OCI-M2 (cell line): Measurements from ENCODE around the gene PRKACA.

Source experiments
- DNase-seq: peaks from one replicate; lab custom pipeline; 2025; ENCODE audit not compliant: unreplicated experiment; lab: John Stamatoyannopoulos, UW

Gene PRKACA

DNA sequence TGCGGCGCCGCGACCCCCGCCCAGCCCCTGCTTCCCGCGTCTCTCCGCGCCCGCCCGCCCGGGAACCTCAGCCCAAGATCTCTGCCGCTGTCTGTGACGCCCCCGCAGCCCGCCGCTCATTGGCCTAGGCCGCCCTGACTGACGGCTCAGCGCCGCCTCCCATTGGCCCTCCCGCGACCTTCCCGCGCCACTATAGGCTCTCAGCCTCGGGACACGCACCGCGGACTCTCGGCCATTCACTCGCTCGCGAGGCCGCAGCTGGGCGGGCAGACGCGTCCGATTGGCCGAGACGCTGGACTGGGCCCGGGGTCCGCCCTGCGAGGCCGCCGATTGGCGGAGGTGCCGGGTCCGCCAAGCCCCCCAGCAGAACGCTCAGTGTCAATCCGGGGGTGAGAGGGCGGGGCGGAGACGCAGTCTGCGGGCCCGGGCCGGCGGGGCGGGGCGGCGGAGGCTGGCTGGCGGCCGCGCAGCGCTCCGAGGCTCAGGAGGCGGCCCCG lies at the start of gene PRKACA:
Gene PRKACA, minus strand, starts transcription at position 95 of the 497 bp plus-strand sequence. CDS start 215 bp downstream, outside the sequence.
- DNase-seq = peak; percentile 97

DNA sequence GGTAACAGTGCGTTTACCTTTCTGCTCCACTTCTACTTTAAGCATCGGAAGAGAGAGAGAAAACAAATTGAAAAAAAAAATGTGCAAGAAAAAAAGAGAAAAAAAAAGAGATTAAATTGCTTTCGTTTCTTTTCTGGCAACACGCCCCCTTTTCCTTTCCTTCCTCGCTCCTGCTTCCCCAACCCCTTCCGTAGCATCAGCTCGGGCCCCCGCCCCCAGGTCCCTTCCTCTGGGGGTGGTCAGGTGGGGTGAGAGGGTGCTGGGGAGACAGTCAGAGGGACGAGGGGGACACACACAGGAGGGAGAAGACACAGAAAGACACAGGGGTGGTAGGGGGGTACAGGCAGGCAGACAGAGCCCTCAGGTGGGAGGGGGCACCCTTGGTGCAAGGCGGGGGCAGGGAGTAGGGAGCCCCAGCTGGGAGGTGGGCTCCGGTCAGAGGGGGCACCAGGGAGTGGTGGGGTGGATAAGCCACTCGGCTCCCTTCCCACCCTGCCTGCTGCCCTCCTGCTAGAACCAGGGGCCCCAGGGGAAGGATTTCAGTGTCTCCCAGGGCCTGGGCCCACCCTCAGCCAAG lies 49.5 kb upstream of the PRKACA start:
- DNase-seq = no peak

GRCh38 chr19:14165990-14166830 lies 48.6 kb upstream of the PRKACA start:
- no peak for DNase-seq

- no peak for DNase-seq
Observed at GRCh38 chr19:14164724-14165493, 47.3 kb upstream of the PRKACA start.

DNA sequence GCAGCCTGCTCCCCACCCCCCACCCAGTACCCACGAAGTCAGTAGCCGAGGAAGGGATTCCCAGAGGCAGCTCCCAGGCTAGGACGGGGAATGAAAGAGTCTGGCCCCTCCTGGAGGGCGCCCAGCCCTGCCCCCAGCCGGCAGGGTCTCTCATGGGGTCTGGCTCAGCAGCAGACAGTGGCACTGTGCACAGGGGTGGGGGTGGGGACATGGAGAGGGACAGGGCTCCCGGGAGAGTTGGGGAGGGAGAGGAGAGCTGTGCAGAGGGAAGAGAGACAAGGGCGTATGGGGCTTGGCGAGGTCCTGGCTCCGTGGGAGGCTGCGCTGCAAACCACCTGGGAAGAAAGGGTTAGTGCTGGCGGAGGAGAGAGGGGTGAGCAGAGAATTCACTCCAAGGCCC lies 46.5 kb upstream of the PRKACA start:
- DNase-seq = no peak

- no peak for DNase-seq
Observed at GRCh38 chr19:14162871-14163297, 45.3 kb upstream of the PRKACA start.

GRCh38 chr19:14161305-14161704 lies 43.7 kb upstream of the PRKACA start:
- no peak for DNase-seq

DNA sequence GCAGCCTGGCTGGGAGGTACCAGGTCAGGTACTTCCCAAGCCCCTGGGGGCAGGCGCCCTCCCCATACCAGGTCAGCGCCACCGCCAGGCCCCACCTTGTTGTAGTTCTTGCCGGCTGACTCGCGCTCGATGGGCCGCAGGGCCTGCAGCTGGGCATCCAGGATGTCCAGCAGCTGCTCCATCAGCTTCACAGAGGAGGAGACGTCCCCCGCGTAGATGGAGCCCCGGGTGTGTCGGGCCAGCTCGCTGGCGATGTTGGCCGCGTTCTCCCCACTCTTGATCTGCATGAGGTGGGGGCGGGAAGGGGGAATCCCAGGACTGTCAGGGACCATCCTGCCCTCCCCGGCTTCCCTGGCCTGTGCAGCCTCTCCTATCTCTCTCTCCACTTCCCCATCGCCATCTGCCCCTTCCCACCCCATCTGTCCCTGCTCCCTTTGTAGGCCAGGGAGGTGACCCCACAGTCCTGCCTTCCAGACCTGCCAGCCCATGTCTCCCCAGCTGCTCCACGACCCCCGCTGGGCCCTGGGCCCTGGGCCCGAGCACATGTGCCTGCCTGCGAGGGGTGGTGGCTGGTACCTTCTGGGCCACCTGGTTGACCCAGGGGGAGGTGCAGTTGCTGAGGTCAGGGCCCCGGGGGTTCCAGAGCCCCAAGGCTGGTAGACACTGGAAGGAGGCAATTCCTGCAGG lies 42.6 kb upstream of the PRKACA start:
- no peak for DNase-seq

DNA sequence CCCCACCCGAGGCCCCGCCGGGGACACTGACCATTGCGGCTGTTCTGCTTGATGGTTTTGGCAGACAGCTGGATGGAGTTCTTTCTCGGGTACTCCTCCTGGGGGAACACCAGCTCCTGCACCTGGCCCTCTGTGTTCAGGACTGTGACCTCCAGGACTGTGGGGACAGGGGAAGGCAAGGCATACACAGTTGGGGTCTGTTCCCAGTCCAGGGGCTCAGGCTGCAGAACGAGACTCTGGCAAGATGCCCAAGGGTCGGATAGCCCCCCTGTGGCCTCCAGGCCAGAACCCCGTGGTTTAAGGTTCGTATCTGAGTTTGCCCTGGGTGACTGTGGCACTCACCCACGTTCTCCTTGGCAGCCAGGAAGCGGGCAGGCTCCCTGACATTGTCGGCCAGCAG lies 41.5 kb upstream of the PRKACA start:
- DNase-seq = no peak

- no peak for DNase-seq
Observed at GRCh38 chr19:14158276-14159023, 40.9 kb upstream of the PRKACA start.

DNA sequence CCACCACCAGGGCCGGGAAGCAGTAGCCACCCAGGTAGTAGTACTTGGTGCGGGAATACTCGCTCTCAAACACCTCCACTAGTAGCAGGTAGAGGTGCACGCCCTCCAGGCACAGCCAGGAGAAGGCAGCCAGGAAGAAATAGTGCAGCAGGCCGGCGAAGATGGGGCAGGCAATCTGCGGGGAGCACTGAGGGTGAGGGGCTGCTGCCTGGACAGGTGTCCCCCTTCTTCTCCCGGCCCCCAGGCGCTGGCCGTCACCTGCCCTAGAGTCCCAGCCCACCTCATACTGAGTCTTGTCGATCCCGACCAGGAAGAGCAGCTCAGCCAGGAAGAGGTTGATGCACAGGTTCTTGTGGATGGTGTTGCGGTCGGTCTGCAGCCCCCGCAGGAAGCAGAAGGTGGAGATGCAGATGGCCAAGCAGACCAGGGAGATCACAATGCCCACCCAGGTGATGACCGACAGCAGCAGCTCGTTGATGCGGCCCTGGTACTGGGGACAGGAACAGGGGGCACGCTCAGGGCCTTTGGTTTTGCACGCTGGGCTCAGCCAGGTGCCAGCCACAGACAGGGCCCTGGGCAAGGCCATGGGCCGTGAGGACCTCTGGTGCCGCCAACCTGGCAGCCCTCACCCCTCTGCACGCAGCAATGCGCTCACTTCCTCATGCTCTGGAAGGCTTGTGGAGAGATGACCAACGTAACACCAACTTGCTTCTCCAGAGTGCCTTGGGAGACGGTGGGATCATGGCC lies 39.6 kb upstream of the PRKACA start:
- DNase-seq = no peak

GRCh38 chr19:14156122-14156521 lies 38.6 kb upstream of the PRKACA start:
- DNase-seq = no peak

GRCh38 chr19:14155371-14155770 lies 37.8 kb upstream of the PRKACA start:
- no peak for DNase-seq

- no peak for DNase-seq
Observed at GRCh38 chr19:14152713-14153112, 35.2 kb upstream of the PRKACA start.

DNA sequence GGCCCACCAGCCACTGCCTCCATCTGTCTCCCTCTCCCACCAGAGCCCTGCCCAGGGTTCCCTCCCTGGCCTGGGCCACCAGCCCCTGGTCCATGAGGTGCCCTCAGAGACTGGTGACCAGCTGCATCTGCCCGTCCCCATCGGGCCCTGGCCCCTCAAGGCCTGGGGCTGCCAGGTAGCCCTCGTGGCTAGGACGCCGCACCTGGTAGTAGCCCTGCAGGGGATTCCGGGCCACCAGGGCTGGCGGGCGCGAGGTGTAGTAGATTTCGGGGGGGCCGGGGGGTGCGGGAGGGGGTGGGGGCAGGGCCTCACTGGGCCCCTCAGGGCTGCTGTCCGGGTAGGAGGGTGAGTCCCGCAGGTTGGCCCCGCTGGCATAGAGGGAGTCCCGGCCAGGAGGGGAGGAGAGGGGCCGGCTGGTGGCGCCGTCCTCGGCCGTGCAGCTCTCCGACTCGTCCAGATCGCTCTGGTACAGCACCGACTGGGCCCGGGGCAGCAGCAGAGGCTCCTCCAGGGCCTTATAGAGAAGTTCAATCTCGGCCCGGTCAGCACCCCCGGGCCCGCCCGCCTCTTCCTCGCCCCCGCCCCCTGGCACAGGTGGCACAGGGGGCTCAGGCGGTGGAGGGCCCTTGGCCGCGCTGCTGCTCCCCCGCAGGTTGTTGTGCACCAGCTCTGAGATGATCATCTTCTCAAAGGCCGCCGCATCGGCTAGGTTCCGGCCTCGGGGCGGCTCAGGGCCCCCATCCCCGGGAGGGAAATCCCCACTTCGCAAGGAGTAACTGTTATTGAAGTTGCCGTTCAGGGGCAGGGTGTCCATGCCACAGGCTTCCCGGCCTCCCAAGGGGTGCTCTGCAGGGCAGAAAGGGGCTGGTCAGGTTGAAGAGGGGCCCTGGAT lies 33.5 kb upstream of the PRKACA start:
- DNase-seq = no peak

- DNase-seq = no peak
Observed at GRCh38 chr19:14150041-14150769, 32.6 kb upstream of the PRKACA start.

GRCh38 chr19:14149509-14149994 lies 32.0 kb upstream of the PRKACA start:
- DNase-seq = no peak
